ENCODE data around the gene YKT6.

DNA sequence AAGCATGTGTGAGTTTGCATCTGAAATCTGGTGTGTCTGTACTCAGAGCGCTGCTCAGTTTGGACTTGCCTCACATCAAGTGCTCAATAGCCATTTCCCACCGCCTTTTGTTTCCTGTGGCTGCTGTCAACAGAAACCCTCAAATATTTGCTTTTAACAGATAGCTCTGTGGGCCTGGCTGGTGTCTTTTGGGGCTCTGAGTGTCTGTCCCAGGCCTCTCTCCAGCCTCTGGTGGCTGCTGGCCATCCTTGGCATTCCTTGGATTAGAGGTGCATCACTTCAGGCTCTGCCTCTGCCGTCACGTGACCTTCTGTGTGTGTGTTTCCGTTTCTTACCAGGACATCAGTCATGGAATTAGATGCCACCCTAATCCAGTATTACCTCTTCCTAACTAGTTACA, 9.3 kb downstream of the YKT6 start:
- no peak for TF ChIP-seq POLR2A (IDR thresholded peaks at IDR 0.05)
- TF ChIP-seq, protein P1, sequence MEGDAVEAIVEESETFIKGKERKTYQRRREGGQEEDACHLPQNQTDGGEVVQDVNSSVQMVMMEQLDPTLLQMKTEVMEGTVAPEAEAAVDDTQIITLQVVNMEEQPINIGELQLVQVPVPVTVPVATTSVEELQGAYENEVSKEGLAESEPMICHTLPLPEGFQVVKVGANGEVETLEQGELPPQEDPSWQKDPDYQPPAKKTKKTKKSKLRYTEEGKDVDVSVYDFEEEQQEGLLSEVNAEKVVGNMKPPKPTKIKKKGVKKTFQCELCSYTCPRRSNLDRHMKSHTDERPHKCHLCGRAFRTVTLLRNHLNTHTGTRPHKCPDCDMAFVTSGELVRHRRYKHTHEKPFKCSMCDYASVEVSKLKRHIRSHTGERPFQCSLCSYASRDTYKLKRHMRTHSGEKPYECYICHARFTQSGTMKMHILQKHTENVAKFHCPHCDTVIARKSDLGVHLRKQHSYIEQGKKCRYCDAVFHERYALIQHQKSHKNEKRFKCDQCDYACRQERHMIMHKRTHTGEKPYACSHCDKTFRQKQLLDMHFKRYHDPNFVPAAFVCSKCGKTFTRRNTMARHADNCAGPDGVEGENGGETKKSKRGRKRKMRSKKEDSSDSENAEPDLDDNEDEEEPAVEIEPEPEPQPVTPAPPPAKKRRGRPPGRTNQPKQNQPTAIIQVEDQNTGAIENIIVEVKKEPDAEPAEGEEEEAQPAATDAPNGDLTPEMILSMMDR (IDR thresholded peaks at IDR 0.05), result no peak
